ENCODE data around the gene RECK. TPM values are rescaled to one million over a fixed set of nuclear protein-coding genes. Genes with fewer than 3 reads are reported as not detected.
A peak's percentile ranks its signal among the peaks of the same experiment; 100 is the strongest.

Gene RECK
- total and polyA plus RNA-seq, 3 donors from 2014 or later: 10.1 to 17.6 (median 15.4) TPM

DNA sequence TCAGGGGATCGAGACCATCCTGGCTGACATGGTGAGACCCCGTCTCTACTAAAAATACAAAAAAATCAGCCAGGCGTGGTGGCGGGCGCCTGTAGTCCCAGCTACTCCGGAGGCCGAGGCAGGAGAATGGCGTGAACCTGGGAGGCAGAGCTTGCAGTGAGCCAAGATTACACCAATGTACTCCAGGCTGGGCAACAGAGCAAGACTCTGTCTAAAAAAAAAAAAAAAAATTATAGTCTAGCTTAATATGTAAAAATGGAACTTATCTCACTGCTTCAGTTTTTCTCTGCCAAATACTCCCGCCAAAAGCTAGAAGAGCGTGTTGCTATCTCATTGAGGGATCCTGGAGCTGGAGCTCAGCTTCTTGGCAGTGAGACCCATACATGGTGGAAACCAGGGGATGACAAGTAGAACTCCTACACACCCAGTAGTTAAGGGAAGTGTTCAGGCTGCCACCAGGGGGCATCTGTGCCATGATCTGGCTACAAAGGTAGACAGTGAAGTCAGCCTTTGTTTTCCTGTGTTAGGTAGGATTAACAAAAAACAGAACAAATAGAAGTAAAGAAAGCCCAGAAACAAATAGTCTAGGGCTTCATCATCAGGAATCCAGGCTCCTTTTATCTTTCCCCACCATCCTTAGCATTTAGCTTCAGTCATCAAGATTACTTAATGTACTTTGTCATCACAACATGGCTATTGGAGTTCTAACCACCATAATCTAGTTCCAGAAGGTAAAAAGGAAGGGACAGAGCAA is 66.2 kb downstream of the RECK start:
- Histone ChIP-seq H3K9me3 (no peaks in the 10 kb centered on the region), H3K4me3 (no peak overlapping the region), H3K27ac (no peak overlapping the region), H3K4me1 (no peaks in the 10 kb centered on the region), H3K27me3 (no peaks in the 10 kb centered on the region), H3K36me3 (ENCODE audit: low read depth, missing control alignments) (no peaks in the 10 kb centered on the region)
- WGBS, 2 donors: 79 to 81% methylated on average over 10 of the region's 10 CpGs
- intact Hi-C loops (cut with DNase I; ENCODE audit: low total_unique reads): loop anchor here (10.0 kb wide), 1 partner anchor 62 kb away; the partner anchor contains the start of gene CCIN
- peak; percentile 90 for DNase-seq
- TF ChIP-seq POLR2A (IDR thresholded peaks at IDR 0.05): no peak
- TF ChIP-seq, protein P1, sequence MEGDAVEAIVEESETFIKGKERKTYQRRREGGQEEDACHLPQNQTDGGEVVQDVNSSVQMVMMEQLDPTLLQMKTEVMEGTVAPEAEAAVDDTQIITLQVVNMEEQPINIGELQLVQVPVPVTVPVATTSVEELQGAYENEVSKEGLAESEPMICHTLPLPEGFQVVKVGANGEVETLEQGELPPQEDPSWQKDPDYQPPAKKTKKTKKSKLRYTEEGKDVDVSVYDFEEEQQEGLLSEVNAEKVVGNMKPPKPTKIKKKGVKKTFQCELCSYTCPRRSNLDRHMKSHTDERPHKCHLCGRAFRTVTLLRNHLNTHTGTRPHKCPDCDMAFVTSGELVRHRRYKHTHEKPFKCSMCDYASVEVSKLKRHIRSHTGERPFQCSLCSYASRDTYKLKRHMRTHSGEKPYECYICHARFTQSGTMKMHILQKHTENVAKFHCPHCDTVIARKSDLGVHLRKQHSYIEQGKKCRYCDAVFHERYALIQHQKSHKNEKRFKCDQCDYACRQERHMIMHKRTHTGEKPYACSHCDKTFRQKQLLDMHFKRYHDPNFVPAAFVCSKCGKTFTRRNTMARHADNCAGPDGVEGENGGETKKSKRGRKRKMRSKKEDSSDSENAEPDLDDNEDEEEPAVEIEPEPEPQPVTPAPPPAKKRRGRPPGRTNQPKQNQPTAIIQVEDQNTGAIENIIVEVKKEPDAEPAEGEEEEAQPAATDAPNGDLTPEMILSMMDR (IDR thresholded peaks at IDR 0.05): peak; percentile 62 to 78 (median 68)

DNA sequence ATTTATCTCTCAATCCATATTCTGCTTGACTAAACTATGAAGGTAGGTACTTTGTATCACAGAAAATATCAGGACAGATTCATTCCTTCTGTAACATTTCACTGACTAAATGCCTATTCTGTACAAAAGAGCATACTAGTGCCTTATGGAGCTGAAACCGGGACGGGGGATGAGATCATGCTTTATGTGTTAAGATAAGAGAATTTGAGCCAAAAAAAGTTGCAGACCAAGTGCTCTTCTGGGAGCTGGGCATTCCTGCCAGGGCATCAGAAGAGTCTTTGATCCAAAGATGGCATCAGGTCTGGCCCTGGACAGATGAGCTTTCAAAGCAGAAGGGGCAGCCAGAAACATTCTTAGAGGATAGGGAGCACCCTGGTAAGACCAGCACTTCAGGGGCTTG is 72.4 kb downstream of the RECK start:
- 56 to 79% methylated on average over 2 of the region's 2 CpGs for WGBS, 2 donors
- TF ChIP-seq, protein P1 (IDR thresholded peaks at IDR 0.05): no peak
- no peak for TF ChIP-seq POLR2A (IDR thresholded peaks at IDR 0.05)
- no peaks in the 10 kb centered on the region for H3K4me1 ChIP-seq
- no peak overlapping the region for H3K27ac ChIP-seq
- H3K36me3 ChIP-seq (ENCODE audit: low read depth, missing control alignments): no peaks in the 10 kb centered on the region
- no peaks in the 10 kb centered on the region for H3K27me3 ChIP-seq
- intact Hi-C loops (cut with DNase I; ENCODE audit: low total_unique reads): loop anchor here (10.0 kb wide), 1 partner anchor 56 kb away; the partner anchor contains the start of gene CCIN
- H3K9me3 ChIP-seq: no peaks in the 10 kb centered on the region
- DNase-seq: no peak
- no peak overlapping the region for H3K4me3 ChIP-seq

DNA sequence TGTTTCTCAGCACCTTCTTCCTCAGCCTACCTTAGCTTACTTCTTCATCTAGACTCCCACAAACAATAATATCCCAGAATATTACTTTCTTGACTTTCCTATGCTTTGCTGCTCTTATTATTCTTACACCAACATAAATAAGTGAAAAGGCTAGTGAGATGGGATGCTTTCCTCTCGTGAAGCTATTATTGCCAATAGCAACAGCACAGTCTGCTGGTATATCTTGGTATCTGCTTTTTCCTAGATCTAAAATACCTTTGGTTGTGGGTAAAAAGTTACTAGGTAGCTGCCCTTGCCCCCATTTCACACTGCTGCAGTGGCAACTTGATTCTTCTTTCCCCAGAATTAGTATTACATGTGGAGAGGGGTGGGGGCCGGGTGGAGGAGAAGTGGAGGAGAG is 73.7 kb downstream of the RECK start:
- DNase-seq: no peak
- no peaks in the 10 kb centered on the region for H3K4me1 ChIP-seq

DNA sequence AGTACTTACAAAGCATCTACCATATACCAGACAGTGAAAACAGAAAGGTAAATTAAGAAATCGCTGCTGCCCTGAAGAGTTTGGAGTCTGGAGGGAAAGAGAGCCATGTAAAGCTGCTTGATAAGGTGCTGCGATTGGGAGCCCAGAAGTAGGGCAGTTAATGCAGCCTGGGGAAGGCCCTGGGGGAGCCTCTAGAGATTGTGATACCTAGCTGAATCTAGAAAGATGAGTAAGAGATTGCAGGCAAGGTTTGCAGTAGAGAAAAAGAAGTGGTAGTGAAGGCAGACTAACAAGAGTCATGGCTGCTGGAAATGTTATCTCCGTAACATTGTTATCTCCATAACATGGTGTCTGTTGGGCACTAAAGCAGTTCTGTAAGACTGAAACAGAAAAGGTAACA is 75.8 kb downstream of the RECK start:
- intact Hi-C loops (cut with DNase I; ENCODE audit: low total_unique reads): no loop called here

More for the DNA sequence above, 73.7 kb downstream of the RECK start:
- Histone ChIP-seq H3K36me3 (ENCODE audit: low read depth, missing control alignments) (no peaks in the 10 kb centered on the region), H3K27ac (no peak overlapping the region), H3K4me3 (no peak overlapping the region), H3K27me3 (no peaks in the 10 kb centered on the region), H3K9me3 (no peaks in the 10 kb centered on the region)
- intact Hi-C loops (cut with DNase I; ENCODE audit: low total_unique reads): no loop called here
- WGBS, 2 donors: 89 to 97% methylated on average over 2 of the region's 2 CpGs
- TF ChIP-seq, protein P1 (IDR thresholded peaks at IDR 0.05): no peak
- no peak for TF ChIP-seq POLR2A (IDR thresholded peaks at IDR 0.05)

More for the DNA sequence above, 75.8 kb downstream of the RECK start:
- Histone ChIP-seq H3K27ac (no peak overlapping the region), H3K27me3 (no peaks in the 10 kb centered on the region), H3K4me1 (no peaks in the 10 kb centered on the region), H3K36me3 (ENCODE audit: low read depth, missing control alignments) (no peaks in the 10 kb centered on the region), H3K9me3 (no peaks in the 10 kb centered on the region), H3K4me3 (no peak overlapping the region)
- WGBS, 2 donors: 72 to 80% methylated on average over 3 of the region's 3 CpGs
- TF ChIP-seq, protein P1 (IDR thresholded peaks at IDR 0.05): no peak
- TF ChIP-seq POLR2A (IDR thresholded peaks at IDR 0.05): no peak
- DNase-seq: no peak
